Aorta (tissue), 5 donors: ENCODE measurements around the gene IQGAP3. TPM values are rescaled to one million over a fixed set of nuclear protein-coding genes. Genes with fewer than 3 reads are reported as not detected.

Source experiments
- ATAC-seq: fragments of 200-7000 bp; cut with Tn5 transposase; one replicate; pipeline ENCODE4 v1.9.1; 2022; ENCODE audit warnings: moderate library complexity; ENCODE audit not compliant: low FRiP score
- DNase-seq, 2 donors: peaks; one replicate each; pipeline ENCODE4 v3.0.0-alpha.2; 2020
- H3K27ac ChIP-seq, 2 donors: one replicate each; pipeline ENCODE4 v1.5.1; 2013; ENCODE audit warnings: low read length in 2 of 2, mild to moderate bottlenecking in 2 of 2, moderate library complexity in 2 of 2, control low read depth in 1 of 2, inconsistent platforms in 1 of 2, low read depth in 1 of 2
- H3K27me3 ChIP-seq, 2 donors: one replicate each; pipeline ENCODE4 v1.6.1; 2013; ENCODE audit warnings: control low read depth in 1 of 2, low read length in 1 of 2, mild to moderate bottlenecking in 1 of 2, moderate library complexity in 1 of 2; ENCODE audit not compliant: insufficient read depth in 2 of 2, control insufficient read depth in 1 of 2
- H3K36me3 ChIP-seq, 2 donors: one replicate each; pipeline ENCODE4 v1.6.1; 2013; ENCODE audit warnings: control low read depth in 1 of 2, low read length in 1 of 2, mild to moderate bottlenecking in 1 of 2; ENCODE audit not compliant: insufficient read depth in 2 of 2, control insufficient read depth in 1 of 2
- H3K4me1 ChIP-seq, 2 donors: one replicate each; pipeline ENCODE4 v1.6.1; 2013; ENCODE audit warnings: low read length in 2 of 2, control low read depth in 1 of 2, mild to moderate bottlenecking in 1 of 2, moderate library complexity in 1 of 2; ENCODE audit not compliant: insufficient read depth in 2 of 2, control insufficient read depth in 1 of 2
- H3K4me3 ChIP-seq, 2 donors: one replicate each; pipeline ENCODE4 v1.5.1; 2013; ENCODE audit warnings: low read length in 2 of 2, control low read depth in 1 of 2, mild to moderate bottlenecking in 1 of 2
- H3K9me3 ChIP-seq: one replicate; pipeline ENCODE4 v1.6.1; 2013; ENCODE audit warnings: mild to moderate bottlenecking, low read length; ENCODE audit not compliant: control insufficient read depth
- WGBS, 2 donors: extraction: QIAGEN DNeasy Blood & Tissue Kit; methylation state at CpG; one replicate each; pipeline ENCODE4 v1.1.7; 2013; 5-methylcytosine and 5-hydroxymethylcytosine counted together
- intact Hi-C, 2 donors: fragments of 100-400 bp; cut with DNase I; formaldehyde crosslinking; loops; one replicate each; pipeline versions ENCODE4 v1.14.2 to v1.15.0; 2022
- polyA plus RNA-seq, 2 donors: library from polyadenylated mRNA; stranded (reverse); fragments of 200-250 nt; gene quantifications; one replicate each; pipeline ENCODE4 v1.2.3, GENCODE V29; 2013
- total RNA-seq, 2 donors: library from RNA; stranded (reverse); fragmentation: NEBNext Ultra II Directional; extraction: Animal tissue kit (Norgen Biotek cat#: 25700); gene quantifications; one replicate each; pipeline ENCODE4 v1.2.1, GENCODE V29; 2021
- donor health status: healthy with polysubstance abuse.
- donor health status: Bipolar disorder and iron deficiency.
- donor health status: DM: no; HTN: no; CAD: no.
- donor health status: DM: no; HTN: no; CAD: no.
- donor health status: DM: yes; HTN: yes; CAD: no.

Gene IQGAP3
- total and polyA plus RNA-seq, 4 donors = 0.10 to 2.3 (median 0.48) TPM

DNA sequence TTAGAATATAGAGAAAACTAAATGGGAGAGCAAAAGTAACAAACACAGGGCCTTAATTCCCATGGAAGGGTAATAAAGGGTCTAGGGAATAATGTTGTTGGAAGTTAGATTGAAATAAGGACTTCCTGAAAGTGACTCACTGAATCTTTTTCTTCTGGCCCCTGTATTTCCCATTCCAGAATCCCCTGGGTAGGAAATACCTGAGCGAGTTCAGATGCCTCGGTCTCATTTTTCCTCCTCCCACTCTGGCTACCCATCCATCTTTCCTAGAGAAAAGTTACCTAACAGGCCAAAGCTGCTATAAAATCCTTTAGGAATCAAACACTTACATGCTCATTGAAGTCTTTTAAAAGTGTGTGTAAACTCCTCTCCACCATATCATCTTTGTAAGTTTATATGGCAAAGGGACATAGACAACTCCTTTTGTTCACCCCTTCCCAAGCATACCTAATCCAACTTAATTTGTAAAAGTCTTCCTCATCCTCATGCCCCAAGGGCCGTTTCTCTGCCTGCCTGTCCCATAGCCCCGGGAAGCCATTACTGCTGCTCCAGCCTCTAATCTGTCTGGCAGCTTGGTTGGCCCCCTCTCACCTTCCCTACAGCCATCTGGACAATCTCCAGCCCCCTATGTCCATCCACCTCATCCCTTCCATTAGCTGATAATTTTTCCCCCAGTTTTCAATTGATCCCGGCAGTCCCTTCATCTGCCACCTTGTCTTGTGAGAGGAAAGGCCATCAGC is 68.5 kb downstream of the IQGAP3 start:
- H3K4me3 ChIP-seq = no peak overlapping the region
- no peaks in the 10 kb centered on the region for H3K27me3 ChIP-seq
- intact Hi-C loops = no loop called here
- no peaks in the 10 kb centered on the region for H3K9me3 ChIP-seq
- 42 to 46% methylated on average over 5 of the region's 5 CpGs for WGBS, 2 donors
- ATAC-seq (no peak), DNase-seq (no peak)
- H3K4me1 ChIP-seq = peaks cover 0 to 3% of the 10 kb centered on the region in 2 donors
- H3K36me3 ChIP-seq = no peaks in the 10 kb centered on the region
- peak overlapping the region; percentile 76 to 98 for H3K27ac ChIP-seq

DNA sequence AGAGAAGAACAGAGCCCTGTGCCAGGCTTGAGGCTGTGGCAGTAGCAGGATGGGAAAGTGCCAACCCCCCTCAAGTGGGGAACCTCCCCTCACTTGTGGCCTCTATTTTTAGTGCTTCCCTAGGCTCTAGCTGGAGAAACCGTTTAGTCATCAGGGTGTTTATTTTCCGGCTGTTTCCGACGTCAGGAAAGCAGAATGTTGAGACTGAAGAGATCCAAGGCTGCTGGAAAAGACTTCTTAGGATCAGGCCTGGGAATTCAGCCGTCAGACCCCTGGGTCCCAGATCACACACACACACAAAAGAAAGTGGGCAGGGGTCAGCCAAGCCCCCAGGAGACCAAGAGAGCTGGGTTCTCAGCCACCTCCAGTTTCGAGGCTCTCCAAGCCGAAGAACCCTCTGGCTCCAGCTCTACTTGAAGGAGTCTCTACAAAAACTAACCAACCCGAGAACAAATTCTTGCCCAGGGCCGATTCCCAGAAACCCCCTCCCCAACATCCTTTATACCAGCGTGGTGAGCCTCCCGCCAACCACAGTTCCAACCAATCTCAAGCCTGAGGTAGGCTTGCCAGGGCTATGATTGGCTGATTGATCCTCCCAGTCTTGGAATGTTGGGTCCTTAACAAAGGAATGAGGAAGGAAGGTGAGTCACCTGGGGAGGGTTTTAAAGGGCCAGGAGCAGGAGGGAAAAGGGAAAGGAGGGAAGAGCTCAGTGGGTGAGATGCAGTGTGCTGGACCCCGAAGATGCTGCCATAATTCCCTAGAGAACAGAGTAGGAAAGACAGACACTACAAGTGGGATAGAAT is 69.3 kb downstream of the IQGAP3 start:
- no peaks in the 10 kb centered on the region for H3K27me3 ChIP-seq
- WGBS, 2 donors = 4 to 6% methylated on average over 12 of the region's 12 CpGs
- intact Hi-C loops = no loop called here

GRCh38 chr1:156502391-156502893 is 69.9 kb downstream of the IQGAP3 start:
- Histone ChIP-seq H3K4me1 (peaks cover 0 to 3% of the 10 kb centered on the region in 2 donors), H3K27me3 (no peaks in the 10 kb centered on the region), H3K36me3 (no peaks in the 10 kb centered on the region), H3K4me3 (no peak overlapping the region), H3K9me3 (no peaks in the 10 kb centered on the region), H3K27ac (peak overlapping the region; percentile 76 to 96)
- no peak for DNase-seq
- WGBS, 2 donors = 0 to 3% methylated on average over 1 of the region's 1 CpG
- intact Hi-C loops = no loop called here
- no peak for ATAC-seq

More for the DNA sequence above, 69.3 kb downstream of the IQGAP3 start:
- ATAC-seq (peak; percentile 53), DNase-seq (peak; percentile 90 to 91)
- peak overlapping the region; percentile 76 to 98 for H3K27ac ChIP-seq
- no peak overlapping the region for H3K4me3 ChIP-seq
- H3K36me3 ChIP-seq = no peaks in the 10 kb centered on the region
- H3K9me3 ChIP-seq = no peaks in the 10 kb centered on the region
- H3K4me1 ChIP-seq = peaks cover 0 to 3% of the 10 kb centered on the region in 2 donors

DNA sequence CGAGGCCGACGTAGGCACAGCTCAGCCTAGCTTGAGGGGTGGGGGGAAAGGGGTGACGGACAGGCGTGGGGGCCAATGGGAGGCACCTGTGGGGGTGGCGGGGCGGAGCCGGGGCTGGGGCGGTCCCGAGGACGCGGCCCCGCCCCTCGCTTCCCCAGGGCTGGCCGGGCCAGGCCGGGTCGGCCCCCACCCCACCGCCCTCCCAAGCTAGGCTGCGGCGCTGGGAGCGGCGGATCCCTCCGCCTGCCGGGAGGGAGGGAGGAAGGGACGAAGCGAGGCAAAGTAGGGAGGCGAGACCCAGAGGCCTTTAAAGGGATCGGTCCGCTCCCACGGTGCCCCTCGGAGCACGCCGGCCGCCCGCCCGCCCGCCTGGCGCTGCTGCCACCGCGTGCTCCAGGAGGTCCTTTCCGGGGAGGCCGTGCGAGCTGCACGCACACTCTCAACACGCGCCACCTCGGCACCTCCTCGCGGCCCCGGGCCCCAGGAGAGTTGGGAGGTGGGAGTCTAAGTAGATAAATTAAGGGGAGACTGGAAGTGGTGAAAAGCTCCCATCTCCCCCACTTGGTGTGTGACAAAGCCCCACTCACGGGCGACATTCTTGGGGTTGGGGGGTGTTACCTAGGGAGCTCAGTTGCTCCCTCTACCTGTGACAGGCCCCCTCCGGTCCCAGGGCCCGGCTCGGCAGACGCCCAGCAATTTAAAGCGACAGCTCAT is 71.4 kb downstream of the IQGAP3 start:
- Histone ChIP-seq H3K4me3 (peak overlapping the region; percentile 49 to 73), H3K27ac (peak overlapping the region; percentile 96 to 98), H3K9me3 (no peaks in the 10 kb centered on the region), H3K4me1 (peaks cover 3 to 10% of the 10 kb centered on the region in 2 donors), H3K27me3 (no peaks in the 10 kb centered on the region), H3K36me3 (no peaks in the 10 kb centered on the region)
- 0% methylated on average over 39 to 57 of the region's 57 CpGs for WGBS, 2 donors
- peak; percentile 96 to 98 for DNase-seq
- ATAC-seq = peak; percentile 92
- intact Hi-C loops = loop anchor here in 1 of 2 donors (2.0 kb wide), 1 partner anchor 44 kb away; no protein-coding TSS in a partner anchor

- Histone ChIP-seq H3K27me3 (no peaks in the 10 kb centered on the region), H3K4me3 (peak within 1 kb of the TSS; percentile 49 to 73), H3K36me3 (no peaks in the 10 kb centered on the region), H3K27ac (peak within 1 kb of the TSS; percentile 96 to 98), H3K4me1 (peaks cover 3 to 10% of the 10 kb centered on the region in 2 donors), H3K9me3 (no peaks in the 10 kb centered on the region)
- intact Hi-C loops = loop anchor here in 1 of 2 donors (2.0 kb wide), 1 partner anchor 44 kb away; no protein-coding TSS in a partner anchor
- WGBS, 2 donors = 0 to 1% methylated on average over 20 to 27 of the region's 27 CpGs
- ATAC-seq = no peak
- DNase-seq = no peak
Observed at GRCh38 chr1:156500543-156500792, 71.9 kb downstream of the IQGAP3 start, which contains the start of gene MEF2D. Gene MEF2D, minus strand, starts transcription at chr1:156500775. Its CDS starts 17,483 bp downstream, at chr1:156483292.

DNA sequence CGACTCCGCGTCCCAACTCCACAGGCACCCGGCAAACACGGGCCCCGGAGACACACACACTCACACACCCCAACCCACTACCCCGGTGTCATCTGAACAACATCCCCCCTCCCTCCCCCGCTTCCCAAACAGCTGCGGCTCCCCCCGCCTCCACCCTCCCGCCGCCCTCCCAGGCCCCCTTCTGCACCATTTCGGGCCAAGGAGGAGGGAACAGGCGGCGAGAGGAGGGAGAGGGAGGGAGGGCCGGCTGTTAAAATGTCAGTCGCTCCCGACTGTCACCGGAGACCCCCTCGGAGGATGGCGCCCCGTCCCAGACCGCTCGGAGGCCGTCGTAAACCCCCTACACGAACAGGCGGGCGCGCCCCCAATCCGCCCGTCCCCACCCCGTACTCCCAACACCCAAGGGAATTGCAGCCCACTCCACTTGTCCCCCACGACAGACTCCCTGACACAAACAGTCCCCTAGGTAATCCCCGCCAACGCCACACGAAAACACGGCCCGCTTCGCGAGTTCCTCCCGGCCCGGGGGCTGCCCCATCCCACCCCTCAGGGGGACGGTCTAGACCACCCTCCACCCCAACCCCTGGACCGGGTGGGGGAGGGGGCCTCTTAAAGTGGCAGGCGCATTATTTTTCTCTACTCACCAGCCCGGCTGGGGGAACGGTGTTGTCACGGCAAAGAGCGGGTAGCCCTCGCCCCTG is 72.4 kb downstream of the IQGAP3 start:
- ATAC-seq = no peak
- H3K36me3 ChIP-seq = no peaks in the 10 kb centered on the region
- H3K9me3 ChIP-seq = no peaks in the 10 kb centered on the region
- DNase-seq = peak; percentile 71 to 86
- H3K27me3 ChIP-seq = no peaks in the 10 kb centered on the region
- 0 to 1% methylated on average over 31 to 51 of the region's 51 CpGs for WGBS, 2 donors
- H3K4me1 ChIP-seq = peaks cover 3 to 11% of the 10 kb centered on the region in 2 donors
- peak overlapping the region; percentile 42 to 73 for H3K4me3 ChIP-seq
- intact Hi-C loops = loop anchor here (2.0 to 5.0 kb wide), 2 partner anchors 38 to 43 kb away; no protein-coding TSS in a partner anchor
- H3K27ac ChIP-seq = peak overlapping the region; percentile 80 to 86

- Histone ChIP-seq H3K4me3 (peak overlapping the region; percentile 42 to 73), H3K27me3 (no peaks in the 10 kb centered on the region), H3K36me3 (no peaks in the 10 kb centered on the region), H3K9me3 (no peaks in the 10 kb centered on the region), H3K27ac (peak overlapping the region; percentile 23 to 42), H3K4me1 (peaks cover 3 to 17% of the 10 kb centered on the region in 2 donors)
- DNase-seq (no peak), ATAC-seq (no peak)
- 0% methylated on average over 14 of the region's 14 CpGs for WGBS, 2 donors
- intact Hi-C loops = loop anchor here in 1 of 2 donors (5.0 kb wide), 1 partner anchor 37 kb away; no protein-coding TSS in a partner anchor
Observed at GRCh38 chr1:156499194-156499841, 73.0 kb downstream of the IQGAP3 start.
